SK-N-SH (cell line): ENCODE data around the gene SLC12A9. TPM values are rescaled to one million over a fixed set of nuclear protein-coding genes. Genes with fewer than 3 reads are reported as not detected.

Experiments used
- CTCF ChIA-PET: fragments of 300-600, 350-600 bp; formaldehyde crosslinking; extraction: SDS; loops from one replicate; lab custom pipeline; 2021; lab: Yijun Ruan, JAX
- POLR2A ChIA-PET: fragments of 350-600 bp; sonication (Branson Sonifier 250); formaldehyde crosslinking; extraction: SDS; loops from one replicate; lab custom pipeline; 2020; ENCODE audit warnings: antibody characterized with exemption, inconsistent platforms; lab: Yijun Ruan, JAX
- DNase-seq: peaks from one replicate; pipeline ENCODE4 v3.0.0; 2012
- H2AFZ ChIP-seq: fragments of 200-600 bp; sonication (generic); 2 replicates; pipeline ENCODE4 v1.8.1; 2016; ENCODE audit warnings: antibody characterized with exemption, mild to moderate bottlenecking, low read depth
- H3F3A ChIP-seq: fragments of 200-600 bp; sonication (generic); replicated peaks from 2 replicates; pipeline ENCODE3; 2016; ENCODE audit warnings: antibody characterized with exemption, mild to moderate bottlenecking; ENCODE audit not compliant: insufficient read depth
- H3K27ac ChIP-seq, 2 experiments: fragments of 200-500 bp in 1 of 2; fragments of 200-600 bp in 1 of 2; sonication (Bioruptor generic) in 1 of 2; sonication (generic), shearing (Covaris generic) in 1 of 2; 2 replicates each; pipeline versions ENCODE4 v1.5.1 to v1.6.1; 2014 to 2016; ENCODE audit warnings: low read depth in 2 of 2, inconsistent platforms in 1 of 2, low read length in 1 of 2, mild to moderate bottlenecking in 1 of 2, mixed read lengths in 1 of 2
- H3K27me3 ChIP-seq: fragments of 200-600 bp; sonication (generic), shearing (Covaris generic); 2 replicates; pipeline ENCODE4 v1.6.1; 2016; ENCODE audit warnings: mixed run types; ENCODE audit not compliant: insufficient read depth
- H3K36me3 ChIP-seq, 2 experiments: fragments of 200-500 bp in 1 of 2; fragments of 200-600 bp in 1 of 2; sonication (Bioruptor generic) in 1 of 2; sonication (generic) in 1 of 2; replicated peaks in 1 of 2; 2 replicates each; pipeline versions ENCODE3 to v1.5.1; 2014 to 2016; ENCODE audit warnings: low read length in 1 of 2, mild to moderate bottlenecking in 1 of 2; ENCODE audit not compliant: insufficient read depth in 2 of 2, control insufficient read depth in 1 of 2
- H3K4me1 ChIP-seq, 2 experiments: fragments of 200-500 bp in 1 of 2; fragments of 200-600 bp in 1 of 2; sonication (Bioruptor generic) in 1 of 2; sonication (generic), shearing (Covaris generic) in 1 of 2; 2 replicates each; pipeline versions ENCODE4 v1.5.1 to v1.6.1; 2014 to 2016; ENCODE audit warnings: low read depth in 1 of 2, low read length in 1 of 2, mixed run types in 1 of 2; ENCODE audit not compliant: insufficient read depth in 2 of 2, control insufficient read depth in 1 of 2
- H3K4me2 ChIP-seq: fragments of 200-600 bp; sonication (generic), shearing (Covaris generic); 2 replicates; pipeline ENCODE4 v1.6.1; 2017; ENCODE audit warnings: mixed run types
- H3K4me3 ChIP-seq, 2 experiments: fragments of 200-500 bp in 1 of 2; fragments of 200-600 bp in 1 of 2; sonication (Bioruptor generic) in 1 of 2; sonication (generic), shearing (Covaris generic) in 1 of 2; 2 replicates each; pipeline versions ENCODE4 v1.5.1 to v1.8.1; 2014 to 2016; ENCODE audit warnings: low read depth in 2 of 2, inconsistent platforms in 1 of 2, low read length in 1 of 2, mild to moderate bottlenecking in 1 of 2, mixed read lengths in 1 of 2, moderate library complexity in 1 of 2
- H3K79me2 ChIP-seq: fragments of 200-600 bp; sonication (generic); 2 replicates; pipeline ENCODE4 v1.8.1; 2017; ENCODE audit warnings: mild to moderate bottlenecking; ENCODE audit not compliant: insufficient read depth
- H3K9ac ChIP-seq: fragments of 200-600 bp; sonication (generic); 2 replicates; pipeline ENCODE4 v1.6.1; 2017; ENCODE audit warnings: mixed run types
- H3K9me2 ChIP-seq: fragments of 200-600 bp; sonication (generic); 2 replicates; pipeline ENCODE4 v1.6.1; 2017; ENCODE audit warnings: mixed run types
- H3K9me3 ChIP-seq: fragments of 200-600 bp; sonication (generic); 2 replicates; pipeline ENCODE4 v1.6.1; 2017; ENCODE audit warnings: mixed run types, mild to moderate bottlenecking, moderate library complexity
- H4K20me1 ChIP-seq: fragments of 200-600 bp; sonication (generic); 2 replicates; pipeline ENCODE4 v1.6.1; 2017; ENCODE audit warnings: mild to moderate bottlenecking, mixed run types; ENCODE audit not compliant: insufficient read depth
- ELF1 ChIP-seq: IDR thresholded peaks from 2 replicates; pipeline ENCODE4 v1.4.0; 2012
- FOSL2 ChIP-seq: IDR thresholded peaks from 2 replicates; pipeline ENCODE4 v1.4.0; 2012; ENCODE audit warnings: low read depth, mild to moderate bottlenecking, moderate library complexity, borderline replicate concordance
- FOXJ3 ChIP-seq: sonication (generic); formaldehyde crosslinking; IDR thresholded peaks from 2 replicates; pipeline ENCODE4 v1.5.1; 2020; ENCODE audit warnings: mild to moderate bottlenecking, missing genetic modification reagents
- FOXM1 ChIP-seq: IDR thresholded peaks from 2 replicates; pipeline ENCODE4 v1.4.0; 2012; ENCODE audit warnings: low read depth, mild to moderate bottlenecking
- GATA2 ChIP-seq: sonication (generic); formaldehyde crosslinking; IDR thresholded peaks from 2 replicates; pipeline ENCODE4 v1.5.0; 2020; ENCODE audit warnings: mild to moderate bottlenecking, missing genetic modification reagents
- IRF3 ChIP-seq: fragments of 150-350 bp; IDR thresholded peaks from 2 replicates; pipeline ENCODE4 v1.6.1; 2016; ENCODE audit warnings: mild to moderate bottlenecking, low read depth, low read length
- MXI1 ChIP-seq: IDR thresholded peaks from 2 replicates; pipeline ENCODE4 v1.6.1; 2012; ENCODE audit warnings: mild to moderate bottlenecking, low read depth, low read length, improper control_type of control experiment
- PBX3 ChIP-seq: IDR thresholded peaks from 2 replicates; pipeline ENCODE4; 2012
- RFX5 ChIP-seq: IDR thresholded peaks from 2 replicates; pipeline ENCODE4 v1.6.1; 2012; ENCODE audit warnings: mild to moderate bottlenecking, improper control_type of control experiment, low read length
- RXRA ChIP-seq: IDR thresholded peaks from 2 replicates; pipeline ENCODE4 v1.4.0; 2012; ENCODE audit warnings: low read depth, mild to moderate bottlenecking, borderline replicate concordance
- SIN3A ChIP-seq: IDR thresholded peaks from 2 replicates; pipeline ENCODE4 v1.6.1; 2012; ENCODE audit warnings: low read depth, mild to moderate bottlenecking, low read length, moderate library complexity, borderline replicate concordance
- SMC3 ChIP-seq: IDR thresholded peaks from 2 replicates; pipeline ENCODE4 v1.6.1; 2012; ENCODE audit warnings: low read depth, low read length, improper control_type of control experiment
- TCF12 ChIP-seq: IDR thresholded peaks from 2 replicates; pipeline ENCODE4 v1.4.0; 2012
- TEAD4 ChIP-seq: IDR thresholded peaks from 2 replicates; pipeline ENCODE4 v1.4.0; 2012; ENCODE audit warnings: mild to moderate bottlenecking, borderline replicate concordance; ENCODE audit not compliant: insufficient read depth
- USF1 ChIP-seq: IDR thresholded peaks from 2 replicates; pipeline ENCODE4 v1.4.0; 2012; ENCODE audit warnings: low read depth, borderline replicate concordance
- USF2 ChIP-seq: fragments of 150-350 bp; IDR thresholded peaks from 2 replicates; pipeline ENCODE4 v1.6.1; 2017; ENCODE audit warnings: antibody characterized with exemption, low read length, low read depth, borderline replicate concordance
- WGBS: methylation state at CpG from one replicate; pipeline ENCODE4 v1.1.6; 2017; ENCODE audit warnings: low lambda C conversion rate; 5-methylcytosine and 5-hydroxymethylcytosine counted together
- polyA plus RNA-seq, 3 experiments: library from polyadenylated mRNA; depleted of rRNA; stranded (reverse); fragments of >200 nt; gene quantifications; 2 replicates each; pipeline ENCODE4 v1.2.3, GENCODE V29; 2012

SLC12A9 gene
- polyA plus RNA-seq, 1 of the 3 experiments (the other 2 are of a cell fraction) = 29.7 TPM

GRCh38 chr7:100867040-100867775, 14.7 kb downstream of the SLC12A9 start, which contains the start of gene TRIP6:
Gene TRIP6, plus strand, starts transcription at chr7:100867387. Its CDS starts 111 bp downstream, at chr7:100867498.
- peak; percentile 59 for DNase-seq
- H3F3A ChIP-seq = peaks cover 24% of the 10 kb centered on the region
- peak within 1 kb of the TSS; percentile 25; the same call in 1 of the 2 replicates for H3K4me2 ChIP-seq
- no peaks in the 10 kb centered on the region for H3K79me2 ChIP-seq
- TF ChIP-seq SMC3 = no peak
- TF ChIP-seq SIN3A = no peak; the same call in 1 of the 2 replicates
- TF ChIP-seq USF2 = peak; percentile 46; the same call in 1 of the 2 replicates
- TF ChIP-seq FOXM1 = no peak
- 0 out of 2 replicates have a peak, but pooled peaks have one; percentile 22 for TF ChIP-seq PBX3
- no peak for TF ChIP-seq ELF1
- no peak for TF ChIP-seq MXI1
- TF ChIP-seq RFX5 = no peak
- TF ChIP-seq FOXJ3 (CRISPR knock-in tag) = no peak
- TF ChIP-seq FOSL2 = peak; percentile 43; the same call in 1 of the 2 replicates
- TF ChIP-seq USF1 = peak; percentile 89
- no peak for TF ChIP-seq GATA2 (CRISPR knock-in tag)
- peak; percentile 69; the same call in 1 of the 2 replicates for TF ChIP-seq TEAD4
- no peak for TF ChIP-seq IRF3
- TF ChIP-seq TCF12 = peak; percentile 6; the same call in 1 of the 2 replicates
- TF ChIP-seq RXRA = no peak
- no peak within 1 kb of the TSS for H3K4me3 ChIP-seq
- no peaks in the 10 kb centered on the region for H3K9me3 ChIP-seq
- H2AFZ ChIP-seq = peak within 1 kb of the TSS; percentile 0; the same call in 1 of the 2 replicates
- H3K36me3 ChIP-seq = peaks cover 8 to 10% of the 10 kb centered on the region in 2 experiments
- no peaks in the 10 kb centered on the region for H3K27me3 ChIP-seq
- peaks cover 2 to 19% of the 10 kb centered on the region in 2 experiments; a peak in 3 of 4 replicates for H3K4me1 ChIP-seq
- H4K20me1 ChIP-seq = no peaks in the 10 kb centered on the region
- peak within 1 kb of the TSS in 1 of 2 experiments; percentile 43; a peak in 1 of 4 replicates for H3K27ac ChIP-seq
- 75% methylated on average over 33 of the region's 42 CpGs for WGBS
- H3K9me2 ChIP-seq = no peaks in the 10 kb centered on the region
- POLR2A ChIA-PET = no interaction called here
- peak within 1 kb of the TSS; percentile 31; the same call in 1 of the 2 replicates for H3K9ac ChIP-seq
- CTCF ChIA-PET = interaction anchor here (1.1 kb wide), 1 partner anchor 15 kb away, joined by 9 read pairs; the partner anchor contains the start of gene SLC12A9
